ENCODE data around the gene RPS4Y1. TPM values are rescaled to one million over a fixed set of nuclear protein-coding genes. Genes with fewer than 3 reads are reported as not detected.

The RPS4Y1 gene
- total RNA-seq, 1 donor from 2014 or later: 376 TPM

DNA sequence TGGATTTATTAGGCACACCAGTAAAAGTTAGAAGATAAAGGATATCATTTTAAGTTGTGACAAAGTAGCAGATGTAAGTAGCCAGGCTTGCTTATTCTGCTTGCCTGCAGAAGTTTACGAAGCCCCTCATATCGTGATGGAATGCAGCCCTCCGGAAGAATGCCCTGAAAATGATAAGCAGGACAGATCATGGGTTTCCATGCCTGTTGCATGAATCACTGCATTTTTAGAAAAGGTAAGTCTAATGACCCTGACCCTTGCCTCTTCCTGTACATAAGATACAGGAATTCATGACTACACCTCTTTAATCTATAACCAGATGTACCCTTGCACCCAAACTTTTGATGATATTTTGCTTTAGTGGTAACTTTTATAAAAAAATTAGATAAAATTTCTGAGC is 16.9 kb upstream of the RPS4Y1 start:
- H3K27me3 Mint-ChIP-seq: peaks cover 16% of the 10 kb centered on the region
- no peaks in the 10 kb centered on the region for H3K36me3 Mint-ChIP-seq (ENCODE audit: low read depth)
- TF ChIP-seq, protein P1, sequence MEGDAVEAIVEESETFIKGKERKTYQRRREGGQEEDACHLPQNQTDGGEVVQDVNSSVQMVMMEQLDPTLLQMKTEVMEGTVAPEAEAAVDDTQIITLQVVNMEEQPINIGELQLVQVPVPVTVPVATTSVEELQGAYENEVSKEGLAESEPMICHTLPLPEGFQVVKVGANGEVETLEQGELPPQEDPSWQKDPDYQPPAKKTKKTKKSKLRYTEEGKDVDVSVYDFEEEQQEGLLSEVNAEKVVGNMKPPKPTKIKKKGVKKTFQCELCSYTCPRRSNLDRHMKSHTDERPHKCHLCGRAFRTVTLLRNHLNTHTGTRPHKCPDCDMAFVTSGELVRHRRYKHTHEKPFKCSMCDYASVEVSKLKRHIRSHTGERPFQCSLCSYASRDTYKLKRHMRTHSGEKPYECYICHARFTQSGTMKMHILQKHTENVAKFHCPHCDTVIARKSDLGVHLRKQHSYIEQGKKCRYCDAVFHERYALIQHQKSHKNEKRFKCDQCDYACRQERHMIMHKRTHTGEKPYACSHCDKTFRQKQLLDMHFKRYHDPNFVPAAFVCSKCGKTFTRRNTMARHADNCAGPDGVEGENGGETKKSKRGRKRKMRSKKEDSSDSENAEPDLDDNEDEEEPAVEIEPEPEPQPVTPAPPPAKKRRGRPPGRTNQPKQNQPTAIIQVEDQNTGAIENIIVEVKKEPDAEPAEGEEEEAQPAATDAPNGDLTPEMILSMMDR (IDR thresholded peaks at IDR 0.05): no peak
- H3K4me1 Mint-ChIP-seq: no peaks in the 10 kb centered on the region
- no peak overlapping the region for H3K27ac Mint-ChIP-seq
- no peak overlapping the region for H3K4me3 Mint-ChIP-seq
- intact Hi-C loops (cut with micrococcal nuclease): no loop called here
- no peak for DNase-seq
- CTCF ChIA-PET: no interaction called here
- no peak for ATAC-seq (ENCODE audit: low read depth)
- POLR2A ChIA-PET: no interaction called here
- H3K9me3 Mint-ChIP-seq: no peaks in the 10 kb centered on the region

DNA sequence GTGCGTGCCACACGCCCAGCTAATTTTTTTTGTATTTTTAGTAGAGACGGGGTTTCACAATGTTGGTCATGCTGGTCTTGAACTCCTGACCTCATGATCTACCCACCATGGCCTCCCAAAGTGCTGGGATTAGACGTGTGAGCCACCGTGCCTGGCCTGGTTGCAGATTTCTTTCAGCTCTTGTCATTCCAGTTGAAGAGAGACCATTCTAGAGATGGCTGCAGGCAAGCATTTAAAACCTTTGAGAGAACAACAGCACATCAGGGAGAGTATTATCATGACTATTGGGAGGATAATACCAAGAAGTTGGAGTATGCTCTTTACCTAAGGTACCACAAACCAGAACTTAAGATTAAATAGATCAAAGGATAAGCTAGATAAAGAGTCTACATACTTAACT is 12.9 kb upstream of the RPS4Y1 start:
- H3K4me1 Mint-ChIP-seq: no peaks in the 10 kb centered on the region
- DNase-seq (no peak), ATAC-seq (ENCODE audit: low read depth) (no peak)
- H3K9me3 Mint-ChIP-seq: no peaks in the 10 kb centered on the region
- intact Hi-C loops (cut with micrococcal nuclease): no loop called here
- no peak overlapping the region for H3K27ac Mint-ChIP-seq
- TF ChIP-seq, protein P1 (IDR thresholded peaks at IDR 0.05): no peak
- no peaks in the 10 kb centered on the region for H3K36me3 Mint-ChIP-seq (ENCODE audit: low read depth)
- ChIA-PET POLR2A (no interaction called here), CTCF (no interaction called here)
- H3K27me3 Mint-ChIP-seq: peaks cover 13% of the 10 kb centered on the region
- H3K4me3 Mint-ChIP-seq: no peak overlapping the region

DNA sequence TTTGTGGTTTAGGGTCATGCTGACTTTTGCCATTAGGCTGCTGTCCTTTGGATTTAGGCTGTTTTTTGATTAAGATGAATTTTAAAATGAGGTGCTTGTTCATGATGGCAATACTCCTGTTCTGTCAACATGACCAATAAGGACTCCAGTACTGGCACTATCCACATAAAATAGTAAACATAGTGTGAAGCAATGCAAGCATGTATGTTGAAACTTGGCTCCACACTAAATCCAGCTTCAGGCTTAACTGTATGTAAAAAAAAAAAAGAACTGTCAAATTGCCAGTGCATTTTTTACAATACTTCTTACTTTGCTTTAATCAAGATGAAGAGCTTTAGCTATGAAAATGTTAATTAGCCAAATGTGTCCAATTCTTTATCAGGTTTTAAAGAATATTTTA is 6.2 kb upstream of the RPS4Y1 start:
- Mint-ChIP-seq H3K9me3 (no peaks in the 10 kb centered on the region), H3K4me3 (no peak overlapping the region), H3K4me1 (no peaks in the 10 kb centered on the region), H3K36me3 (ENCODE audit: low read depth) (no peaks in the 10 kb centered on the region), H3K27ac (no peak overlapping the region), H3K27me3 (peaks cover 12% of the 10 kb centered on the region)
- DNase-seq (no peak), ATAC-seq (ENCODE audit: low read depth) (no peak)
- TF ChIP-seq, protein P1 (IDR thresholded peaks at IDR 0.05): no peak
- ChIA-PET CTCF (no interaction called here), POLR2A (no interaction called here)
- intact Hi-C loops (cut with micrococcal nuclease): no loop called here

DNA sequence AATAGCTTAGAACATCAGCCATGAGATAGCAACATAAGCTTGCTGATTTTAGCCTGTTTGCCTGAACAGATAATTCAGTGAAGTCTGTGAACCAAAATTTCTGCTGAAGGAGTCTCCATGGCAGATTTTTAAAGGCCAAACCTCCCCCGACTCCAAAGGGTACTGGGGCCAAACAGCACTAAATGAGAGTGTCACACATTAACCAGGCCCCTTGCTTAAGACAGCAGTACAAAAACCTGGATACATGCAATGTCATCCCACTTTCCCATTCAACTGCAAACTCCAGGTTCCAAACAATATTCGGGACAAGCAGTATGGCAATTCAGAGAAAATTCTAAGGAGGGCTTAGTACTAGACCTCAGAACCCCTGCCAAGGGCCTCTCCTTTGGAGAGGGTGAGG is 4.3 kb upstream of the RPS4Y1 start:
- TF ChIP-seq, protein P1 (IDR thresholded peaks at IDR 0.05): no peak

DNA sequence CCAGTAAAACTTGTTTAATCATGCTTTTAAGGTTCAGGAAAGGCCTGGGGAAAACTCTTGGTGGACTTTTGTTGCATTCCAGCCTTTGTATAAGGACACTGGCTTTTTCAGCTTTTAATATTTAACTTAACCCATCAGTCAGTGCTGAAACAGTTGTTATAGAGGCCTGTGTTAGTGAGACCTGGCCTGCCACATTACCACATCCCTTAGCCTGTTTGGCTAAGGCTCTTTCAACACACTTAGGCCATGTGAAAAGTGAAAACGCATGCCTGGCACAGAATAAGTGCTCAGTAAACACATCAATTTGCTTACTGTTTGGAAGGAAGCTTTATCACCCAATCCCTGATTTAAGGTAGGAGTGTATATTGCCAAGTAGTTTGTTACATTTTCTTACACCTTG is 3.5 kb upstream of the RPS4Y1 start:
- Mint-ChIP-seq H3K36me3 (ENCODE audit: low read depth) (peaks cover 12% of the 10 kb centered on the region), H3K27me3 (peaks cover 3% of the 10 kb centered on the region), H3K27ac (no peak overlapping the region), H3K4me1 (peaks cover 16% of the 10 kb centered on the region), H3K9me3 (no peaks in the 10 kb centered on the region), H3K4me3 (no peak overlapping the region)
- intact Hi-C loops (cut with micrococcal nuclease): no loop called here
- TF ChIP-seq, protein P1 (IDR thresholded peaks at IDR 0.05): no peak
- ATAC-seq (ENCODE audit: low read depth) (no peak), DNase-seq (no peak)
- ChIA-PET POLR2A (no interaction called here), CTCF (no interaction called here)

More for the DNA sequence above, 4.3 kb upstream of the RPS4Y1 start:
- H3K4me3 Mint-ChIP-seq: no peak overlapping the region
- peaks cover 7% of the 10 kb centered on the region for H3K36me3 Mint-ChIP-seq (ENCODE audit: low read depth)
- DNase-seq: no peak
- peaks cover 11% of the 10 kb centered on the region for H3K4me1 Mint-ChIP-seq
- no peaks in the 10 kb centered on the region for H3K9me3 Mint-ChIP-seq
- no peak for ATAC-seq (ENCODE audit: low read depth)
- H3K27ac Mint-ChIP-seq: no peak overlapping the region
- POLR2A ChIA-PET: no interaction called here
- H3K27me3 Mint-ChIP-seq: peaks cover 3% of the 10 kb centered on the region
- CTCF ChIA-PET: no interaction called here
- intact Hi-C loops (cut with micrococcal nuclease): no loop called here

Data from activated B cell treated with CpG ODN at 0.5 μM for 24 hours (primary cell).